Measurements from ENCODE around the gene DPM3.

DPM3 gene

DNA sequence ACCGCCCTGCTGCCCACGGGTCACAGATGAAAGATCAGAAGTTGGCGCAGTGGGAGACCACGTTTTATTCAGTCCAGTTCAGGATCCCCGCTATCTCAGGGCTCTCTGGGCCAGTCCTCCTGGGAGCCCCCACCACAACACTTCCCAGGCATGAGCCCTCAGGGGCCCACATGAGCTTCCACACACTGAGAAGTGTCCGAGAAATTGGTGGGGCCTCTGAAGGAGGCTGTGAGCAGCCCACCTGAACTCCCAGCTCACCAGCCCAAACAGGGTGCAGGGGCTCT is 45.4 kb upstream of the DPM3 start:
- TF ChIP-seq, protein P1, sequence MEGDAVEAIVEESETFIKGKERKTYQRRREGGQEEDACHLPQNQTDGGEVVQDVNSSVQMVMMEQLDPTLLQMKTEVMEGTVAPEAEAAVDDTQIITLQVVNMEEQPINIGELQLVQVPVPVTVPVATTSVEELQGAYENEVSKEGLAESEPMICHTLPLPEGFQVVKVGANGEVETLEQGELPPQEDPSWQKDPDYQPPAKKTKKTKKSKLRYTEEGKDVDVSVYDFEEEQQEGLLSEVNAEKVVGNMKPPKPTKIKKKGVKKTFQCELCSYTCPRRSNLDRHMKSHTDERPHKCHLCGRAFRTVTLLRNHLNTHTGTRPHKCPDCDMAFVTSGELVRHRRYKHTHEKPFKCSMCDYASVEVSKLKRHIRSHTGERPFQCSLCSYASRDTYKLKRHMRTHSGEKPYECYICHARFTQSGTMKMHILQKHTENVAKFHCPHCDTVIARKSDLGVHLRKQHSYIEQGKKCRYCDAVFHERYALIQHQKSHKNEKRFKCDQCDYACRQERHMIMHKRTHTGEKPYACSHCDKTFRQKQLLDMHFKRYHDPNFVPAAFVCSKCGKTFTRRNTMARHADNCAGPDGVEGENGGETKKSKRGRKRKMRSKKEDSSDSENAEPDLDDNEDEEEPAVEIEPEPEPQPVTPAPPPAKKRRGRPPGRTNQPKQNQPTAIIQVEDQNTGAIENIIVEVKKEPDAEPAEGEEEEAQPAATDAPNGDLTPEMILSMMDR (IDR thresholded peaks at IDR 0.05; ENCODE audit: control extremely low read depth, extremely low read depth, low read depth, missing control alignments) = no peak
- CTCF ChIA-PET = interaction anchor here (1.0 to 4.2 kb wide), 9 partner anchors 8 to 94 kb away, joined by 3 to 42 read pairs (median 8); partner anchors contain the start of genes KRTCAP2, THBS3 and TRIM46
- DNase-seq (ENCODE audit: extremely low spot score) = no peak
- POLR2A ChIA-PET = interaction anchor here (0.6 kb wide), 1 partner anchor 320 kb away, joined by 5 read pairs; no protein-coding TSS in a partner anchor

DNA sequence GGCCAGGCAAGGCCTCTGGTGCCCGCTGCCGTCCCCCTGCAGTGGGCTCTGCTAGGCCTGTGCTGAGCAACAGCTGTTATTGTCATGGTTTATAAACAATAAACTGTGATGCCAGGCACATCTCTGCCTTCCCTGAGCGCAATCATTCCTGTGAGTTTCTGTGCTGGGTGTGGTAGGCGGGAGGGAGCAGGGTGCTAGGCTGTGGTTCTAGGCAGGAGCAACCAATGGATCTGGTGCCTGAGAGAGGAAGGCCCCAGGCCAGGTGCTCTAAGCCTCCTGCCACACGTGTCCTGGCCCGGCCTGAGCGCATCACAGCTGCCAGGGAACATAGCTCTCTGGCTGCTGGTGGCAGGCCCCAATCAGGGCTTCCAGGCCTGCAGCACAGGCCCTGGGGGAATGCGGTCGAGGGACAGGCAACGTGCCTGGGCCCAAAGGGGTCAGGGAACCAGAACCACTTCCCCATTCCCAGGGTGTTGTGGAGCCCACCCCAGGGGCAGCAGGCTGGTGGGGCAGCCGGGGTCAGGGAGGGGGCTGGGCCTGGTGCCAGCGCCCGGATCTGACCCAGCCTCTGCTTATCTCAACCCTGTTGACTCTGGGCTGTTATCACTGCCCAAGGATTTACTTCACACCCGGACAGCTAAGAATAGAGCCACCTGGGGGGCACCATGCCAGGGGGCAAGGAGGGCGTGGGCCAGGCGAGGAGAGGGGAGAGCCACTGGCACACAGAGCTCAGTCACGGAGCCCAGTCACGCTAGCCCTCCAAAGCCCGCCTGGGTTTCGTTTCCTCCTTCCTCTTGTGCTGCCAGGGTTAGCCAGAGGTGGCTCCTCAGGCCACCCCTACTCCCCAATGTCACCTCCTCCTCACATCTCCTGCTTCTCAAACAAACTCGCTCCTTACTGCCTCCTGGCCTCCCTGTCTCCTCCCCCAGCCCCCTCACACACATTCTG is 44.8 kb upstream of the DPM3 start:
- CTCF ChIA-PET = interaction anchor here (1.0 to 4.2 kb wide), 9 partner anchors 8 to 94 kb away, joined by 3 to 42 read pairs (median 8); partner anchors contain the start of genes KRTCAP2, THBS3 and TRIM46
- POLR2A ChIA-PET = interaction anchor here (0.6 kb wide), 1 partner anchor 20 kb away, joined by 3 read pairs; no protein-coding TSS in a partner anchor
- peak; percentile 87 for DNase-seq (ENCODE audit: extremely low spot score)
- TF ChIP-seq, protein P1 (IDR thresholded peaks at IDR 0.05; ENCODE audit: control extremely low read depth, extremely low read depth, low read depth, missing control alignments) = no peak

DNA sequence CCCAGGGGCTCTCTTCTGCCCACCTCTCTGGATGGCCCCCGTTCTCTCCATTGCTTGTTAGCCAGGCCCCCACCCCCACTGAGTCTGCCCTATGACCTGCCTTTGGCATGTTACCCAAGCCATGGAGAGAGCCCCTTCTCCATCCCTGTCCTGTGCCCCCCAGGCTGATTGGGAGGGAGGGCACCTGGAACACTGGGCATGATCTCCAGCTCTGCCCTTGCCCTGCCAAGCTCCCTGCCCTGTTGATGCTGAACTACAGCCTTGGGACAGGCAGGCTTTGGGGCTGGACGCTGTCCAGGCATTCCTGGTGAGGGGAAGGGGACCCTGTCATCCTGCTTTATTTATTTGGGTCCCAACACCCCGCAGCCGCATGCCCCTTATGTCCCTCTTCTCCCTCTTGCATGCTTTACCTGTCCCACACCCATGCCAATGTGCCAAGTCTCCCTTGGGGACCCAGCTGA is 44.0 kb upstream of the DPM3 start:
- POLR2A ChIA-PET = interaction anchor here (0.6 kb wide), 1 partner anchor 19 kb away, joined by 3 read pairs; no protein-coding TSS in a partner anchor
- CTCF ChIA-PET = interaction anchor here (2.7 to 4.2 kb wide), 4 partner anchors 9 to 93 kb away, joined by 8 to 42 read pairs (median 24); partner anchors contain the start of genes KRTCAP2 and TRIM46
- DNase-seq (ENCODE audit: extremely low spot score) = no peak
- TF ChIP-seq, protein P1 (IDR thresholded peaks at IDR 0.05; ENCODE audit: control extremely low read depth, extremely low read depth, low read depth, missing control alignments) = no peak

DNA sequence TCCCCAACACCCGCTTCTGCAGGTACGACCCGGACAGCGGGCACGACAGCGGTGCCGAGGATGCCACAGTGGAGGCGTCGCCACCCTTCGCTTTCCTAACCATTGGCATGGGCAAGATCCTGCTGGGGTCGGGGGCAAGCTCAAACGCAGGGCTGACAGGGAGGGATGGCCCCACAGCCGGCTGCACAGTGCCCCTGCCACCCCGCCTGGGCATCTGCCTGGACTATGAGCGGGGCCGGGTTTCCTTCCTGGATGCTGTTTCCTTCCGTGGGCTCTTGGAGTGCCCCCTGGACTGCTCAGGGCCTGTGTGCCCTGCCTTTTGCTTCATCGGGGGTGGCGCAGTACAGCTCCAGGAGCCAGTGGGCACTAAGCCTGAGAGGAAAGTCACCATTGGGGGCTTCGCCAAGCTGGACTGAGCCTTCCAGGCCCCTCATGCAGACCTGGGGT is 43.5 kb upstream of the DPM3 start:
- CTCF ChIA-PET = interaction anchor here (2.7 to 4.2 kb wide), 4 partner anchors 9 to 92 kb away, joined by 8 to 42 read pairs (median 24); partner anchors contain the start of genes KRTCAP2 and TRIM46
- no peak for DNase-seq (ENCODE audit: extremely low spot score)
- POLR2A ChIA-PET = no interaction called here
- TF ChIP-seq, protein P1 (IDR thresholded peaks at IDR 0.05; ENCODE audit: control extremely low read depth, extremely low read depth, low read depth, missing control alignments) = no peak

DNA sequence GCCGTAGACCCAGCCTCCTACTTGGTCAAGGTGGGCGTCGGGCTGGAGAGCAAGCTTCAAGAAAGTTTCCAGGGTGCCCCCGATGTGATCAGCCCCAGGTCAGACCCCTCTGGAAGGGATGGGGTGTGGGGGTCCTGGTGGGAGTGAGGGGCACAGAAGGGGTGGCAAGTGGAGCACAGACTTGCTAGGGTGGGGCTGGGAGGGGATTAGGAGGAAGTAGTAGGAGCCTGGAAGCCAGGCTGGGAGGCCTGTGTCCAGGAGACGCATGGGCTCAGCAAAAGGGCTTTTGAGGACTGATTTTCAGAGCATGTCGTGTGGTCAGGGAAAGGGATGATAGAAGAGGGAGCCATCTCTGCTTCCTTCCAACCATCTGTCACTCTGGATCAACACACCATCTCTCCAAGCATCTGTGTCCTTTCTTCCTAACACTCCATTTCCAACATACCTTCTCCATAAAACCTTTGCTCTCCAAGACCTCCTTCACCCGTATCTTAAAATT is 41.8 kb upstream of the DPM3 start:
- ChIA-PET POLR2A (interaction anchor here (0.6 kb wide), 1 partner anchor 349 kb away, joined by 3 read pairs; no protein-coding TSS in a partner anchor), CTCF (interaction anchor here (4.2 to 11.6 kb wide), 2 partner anchors 10 to 11 kb away, joined by 22 to 167 read pairs; partner anchors contain the start of gene KRTCAP2)
- no peak for DNase-seq (ENCODE audit: extremely low spot score)
- TF ChIP-seq, protein P1 (IDR thresholded peaks at IDR 0.05; ENCODE audit: control extremely low read depth, extremely low read depth, low read depth, missing control alignments) = no peak

DNA sequence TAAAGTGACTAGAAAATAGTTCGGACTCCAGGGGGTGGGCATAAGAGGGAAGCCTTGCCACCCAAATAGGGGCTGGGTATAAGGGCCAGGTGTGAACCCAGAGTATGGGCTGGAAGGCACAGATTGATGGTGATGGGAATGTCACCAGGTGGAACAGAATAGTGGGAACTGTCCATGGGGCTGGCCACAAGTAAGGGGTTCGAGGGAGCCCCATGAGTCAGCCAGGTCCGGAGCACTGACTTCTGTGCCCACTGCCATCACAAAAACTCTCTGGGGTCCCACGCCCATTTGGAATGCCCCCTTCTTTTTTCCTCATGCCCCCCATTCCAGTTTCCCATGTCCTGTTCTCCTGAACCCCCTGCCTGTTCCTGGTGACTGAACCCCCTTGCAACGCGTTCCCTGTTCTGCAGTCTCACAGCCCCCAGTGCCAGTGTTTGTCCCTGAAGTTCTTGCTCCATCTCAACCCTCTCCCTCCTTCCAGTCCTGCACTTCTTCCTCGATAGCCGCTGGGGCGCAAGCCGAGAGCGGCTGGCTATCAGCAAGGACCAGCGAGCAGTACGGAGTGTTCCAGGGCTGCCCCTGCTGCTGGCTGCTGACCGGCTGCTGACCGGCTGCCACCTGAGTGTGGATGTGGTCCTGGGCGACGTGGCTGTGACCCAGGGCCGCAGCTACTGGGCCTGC is 41.2 kb upstream of the DPM3 start:
- no peak for DNase-seq (ENCODE audit: extremely low spot score)
- ChIA-PET POLR2A (no interaction called here), CTCF (interaction anchor here (11.6 kb wide), 1 partner anchor 12 kb away, joined by 167 read pairs; no protein-coding TSS in a partner anchor)
- TF ChIP-seq, protein P1 (IDR thresholded peaks at IDR 0.05; ENCODE audit: control extremely low read depth, extremely low read depth, low read depth, missing control alignments) = no peak

All from GM10248 (cell line).